ENCODE results near the gene TNNI2. TPM values are rescaled to one million over a fixed set of nuclear protein-coding genes. Genes with fewer than 3 reads are reported as not detected.

The TNNI2 gene
- total RNA-seq, 1 experiment from 2014 or later = not detected

DNA sequence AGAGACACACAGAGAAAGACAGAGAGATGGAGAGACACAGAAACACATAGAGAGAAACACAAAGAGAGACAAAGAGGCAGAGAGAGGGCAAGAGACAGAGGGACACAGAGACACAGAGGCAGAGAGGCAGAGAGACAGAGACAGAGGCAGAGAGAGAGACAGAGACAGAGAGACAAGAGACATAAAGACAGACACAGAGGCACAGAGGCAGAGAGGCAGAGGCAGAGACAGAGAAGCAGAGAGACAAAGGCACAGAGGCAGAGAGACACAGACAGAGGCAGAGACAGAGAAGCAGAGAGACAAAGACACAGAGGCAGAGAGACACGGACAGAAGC is 6.3 kb downstream of the TNNI2 start:
- Histone ChIP-seq H4K91ac (ENCODE audit: insufficient read length, low read depth, low read length) (no peak overlapping the region), H2BK15ac (ENCODE audit: low read depth, low read length) (no peak overlapping the region), H3K27me3 (ENCODE audit: insufficient read depth, low read length) (no peaks in the 10 kb centered on the region), H2AFZ (ENCODE audit: low read length) (no peak overlapping the region), H2BK20ac (ENCODE audit: low read depth, low read length, poor library complexity, severe bottlenecking) (no peak overlapping the region), H3K4me2 (ENCODE audit: insufficient read depth, insufficient read length, low read length) (no peak overlapping the region), H2BK120ac (ENCODE audit: low read depth, low read length, poor library complexity, severe bottlenecking) (no peak overlapping the region), H3K23ac (ENCODE audit: insufficient read length, low read depth, low read length) (no peak overlapping the region), H3K4me1 (ENCODE audit: insufficient read depth, low read length) (no peaks in the 10 kb centered on the region), H2BK12ac (ENCODE audit: insufficient read length, low read depth, low read length) (no peak overlapping the region), H3K9me3 (ENCODE audit: control insufficient read depth, low read depth, low read length) (no peaks in the 10 kb centered on the region), H2BK5ac (ENCODE audit: insufficient read length, low read length) (no peak overlapping the region), H4K8ac (replicated peaks; ENCODE audit: insufficient read length, low read depth, low read length) (no peak overlapping the region), H3K14ac (ENCODE audit: insufficient read depth, low read length) (no peak overlapping the region), H3T11ph (ENCODE audit: low read length) (no peak overlapping the region), H3K18ac (ENCODE audit: insufficient read length, low read depth, low read length) (no peak overlapping the region), H3K27ac (ENCODE audit: insufficient read length, low read depth, low read length) (no peak overlapping the region), H3K9ac (ENCODE audit: extremely low read depth, insufficient read length, low read length) (no peak overlapping the region), H2AK5ac (ENCODE audit: insufficient read length, low read length) (no peak overlapping the region), H3K79me1 (ENCODE audit: insufficient read depth, low read depth, low read length, poor library complexity, severe bottlenecking) (no peaks in the 10 kb centered on the region), H3K4ac (ENCODE audit: low read depth, low read length) (no peak overlapping the region), H3K56ac (ENCODE audit: insufficient read length, low read depth, low read length) (no peak overlapping the region), H4K20me1 (ENCODE audit: control insufficient read depth, insufficient read depth, insufficient read length) (no peaks in the 10 kb centered on the region), H4K5ac (ENCODE audit: insufficient read length, low read depth, low read length) (no peak overlapping the region), H3K23me2 (ENCODE audit: insufficient read length, low read depth, low read length, poor library complexity, severe bottlenecking) (no peaks in the 10 kb centered on the region), H3K79me2 (ENCODE audit: insufficient read depth, low read length) (no peaks in the 10 kb centered on the region)
- no peak for DNase-seq
- TF ChIP-seq, protein P1, sequence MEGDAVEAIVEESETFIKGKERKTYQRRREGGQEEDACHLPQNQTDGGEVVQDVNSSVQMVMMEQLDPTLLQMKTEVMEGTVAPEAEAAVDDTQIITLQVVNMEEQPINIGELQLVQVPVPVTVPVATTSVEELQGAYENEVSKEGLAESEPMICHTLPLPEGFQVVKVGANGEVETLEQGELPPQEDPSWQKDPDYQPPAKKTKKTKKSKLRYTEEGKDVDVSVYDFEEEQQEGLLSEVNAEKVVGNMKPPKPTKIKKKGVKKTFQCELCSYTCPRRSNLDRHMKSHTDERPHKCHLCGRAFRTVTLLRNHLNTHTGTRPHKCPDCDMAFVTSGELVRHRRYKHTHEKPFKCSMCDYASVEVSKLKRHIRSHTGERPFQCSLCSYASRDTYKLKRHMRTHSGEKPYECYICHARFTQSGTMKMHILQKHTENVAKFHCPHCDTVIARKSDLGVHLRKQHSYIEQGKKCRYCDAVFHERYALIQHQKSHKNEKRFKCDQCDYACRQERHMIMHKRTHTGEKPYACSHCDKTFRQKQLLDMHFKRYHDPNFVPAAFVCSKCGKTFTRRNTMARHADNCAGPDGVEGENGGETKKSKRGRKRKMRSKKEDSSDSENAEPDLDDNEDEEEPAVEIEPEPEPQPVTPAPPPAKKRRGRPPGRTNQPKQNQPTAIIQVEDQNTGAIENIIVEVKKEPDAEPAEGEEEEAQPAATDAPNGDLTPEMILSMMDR (conservative IDR thresholded peaks at IDR 0.05) = no peak
- H3K27ac Mint-ChIP-seq = peak overlapping the region in 1 of 3 experiments; percentile 4; a peak in 1 of 7 replicates
- H3K4me1 Mint-ChIP-seq = peaks cover 2 to 7% of the 10 kb centered on the region in 2 experiments; a peak in 3 of 4 replicates
- peaks cover 24% of the 10 kb centered on the region for H3K27me3 Mint-ChIP-seq (ENCODE audit: low read depth)
- no CpG with 5 or more reads among the region's 1 CpG for WGBS (ENCODE audit: extremely low coverage, insufficient read length, low lambda C conversion rate)
- no peaks in the 10 kb centered on the region for H3K36me3 Mint-ChIP-seq (ENCODE audit: insufficient read depth in 1 of 3, low read depth in 3 of 3)
- H3K9me3 Mint-ChIP-seq = no peaks in the 10 kb centered on the region
- H3K4me3 Mint-ChIP-seq = no peak overlapping the region

Measured in H9 (cell line).